ENCODE results near the gene DUSP2.

GRCh38 chr2:96176661-96177060, 31.4 kb upstream of the DUSP2 start:
- TF ChIP-seq, protein P1, sequence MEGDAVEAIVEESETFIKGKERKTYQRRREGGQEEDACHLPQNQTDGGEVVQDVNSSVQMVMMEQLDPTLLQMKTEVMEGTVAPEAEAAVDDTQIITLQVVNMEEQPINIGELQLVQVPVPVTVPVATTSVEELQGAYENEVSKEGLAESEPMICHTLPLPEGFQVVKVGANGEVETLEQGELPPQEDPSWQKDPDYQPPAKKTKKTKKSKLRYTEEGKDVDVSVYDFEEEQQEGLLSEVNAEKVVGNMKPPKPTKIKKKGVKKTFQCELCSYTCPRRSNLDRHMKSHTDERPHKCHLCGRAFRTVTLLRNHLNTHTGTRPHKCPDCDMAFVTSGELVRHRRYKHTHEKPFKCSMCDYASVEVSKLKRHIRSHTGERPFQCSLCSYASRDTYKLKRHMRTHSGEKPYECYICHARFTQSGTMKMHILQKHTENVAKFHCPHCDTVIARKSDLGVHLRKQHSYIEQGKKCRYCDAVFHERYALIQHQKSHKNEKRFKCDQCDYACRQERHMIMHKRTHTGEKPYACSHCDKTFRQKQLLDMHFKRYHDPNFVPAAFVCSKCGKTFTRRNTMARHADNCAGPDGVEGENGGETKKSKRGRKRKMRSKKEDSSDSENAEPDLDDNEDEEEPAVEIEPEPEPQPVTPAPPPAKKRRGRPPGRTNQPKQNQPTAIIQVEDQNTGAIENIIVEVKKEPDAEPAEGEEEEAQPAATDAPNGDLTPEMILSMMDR (IDR thresholded peaks at IDR 0.05) = no peak
- no peak for TF ChIP-seq EZH2 (IDR thresholded peaks at IDR 0.05; ENCODE audit: borderline replicate concordance, insufficient read depth, low read depth, low read length, poor library complexity, severe bottlenecking)

All from B cell (primary cell).